Thyroid gland (tissue), 4 donors: ENCODE data around the gene UPB1.

Experiments
- POLR2A ChIP-seq, 2 donors: fragments of 450-650 bp; IDR thresholded peaks; one replicate each; pipeline ENCODE4 v1.6.1; 2017; ENCODE audit warnings: antibody characterized with exemption in 2 of 2, mild to moderate bottlenecking in 2 of 2, moderate library complexity in 1 of 2
- TF ChIP-seq, protein P1 (sequence below), 6 experiments: fragments of 200-600 bp in 3 of 6; fragments of 450-650 bp in 3 of 6; sonication (generic) in 3 of 6; IDR thresholded peaks; one replicate each; pipeline ENCODE4 v1.5.1; 2016 to 2019; ENCODE audit warnings: antibody characterized with exemption in 6 of 6, mild to moderate bottlenecking in 2 of 6, inconsistent platforms in 1 of 6, moderate library complexity in 1 of 6

DNA sequence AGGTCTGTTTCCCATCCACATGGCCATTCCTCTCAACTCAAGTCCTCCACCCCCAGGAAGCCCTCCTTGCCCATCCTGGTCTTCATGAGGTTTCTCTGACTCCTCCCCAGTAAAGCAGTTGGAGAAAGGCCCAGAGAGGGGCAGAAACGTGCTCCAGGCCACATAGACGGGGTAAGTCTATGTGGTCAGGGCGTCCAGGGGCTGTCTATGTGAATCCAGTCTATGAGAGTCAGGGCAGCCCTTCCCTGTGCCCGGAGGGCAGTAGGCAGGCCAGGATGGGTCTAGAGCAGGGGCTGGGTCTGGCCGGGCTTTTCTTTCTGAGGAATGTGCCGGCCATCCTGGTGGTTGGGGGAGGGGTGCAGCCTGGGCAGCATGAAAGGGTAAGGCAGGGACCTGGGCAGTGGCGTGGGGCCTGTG lies 48.1 kb downstream of the UPB1 start:
- TF ChIP-seq, protein P1, sequence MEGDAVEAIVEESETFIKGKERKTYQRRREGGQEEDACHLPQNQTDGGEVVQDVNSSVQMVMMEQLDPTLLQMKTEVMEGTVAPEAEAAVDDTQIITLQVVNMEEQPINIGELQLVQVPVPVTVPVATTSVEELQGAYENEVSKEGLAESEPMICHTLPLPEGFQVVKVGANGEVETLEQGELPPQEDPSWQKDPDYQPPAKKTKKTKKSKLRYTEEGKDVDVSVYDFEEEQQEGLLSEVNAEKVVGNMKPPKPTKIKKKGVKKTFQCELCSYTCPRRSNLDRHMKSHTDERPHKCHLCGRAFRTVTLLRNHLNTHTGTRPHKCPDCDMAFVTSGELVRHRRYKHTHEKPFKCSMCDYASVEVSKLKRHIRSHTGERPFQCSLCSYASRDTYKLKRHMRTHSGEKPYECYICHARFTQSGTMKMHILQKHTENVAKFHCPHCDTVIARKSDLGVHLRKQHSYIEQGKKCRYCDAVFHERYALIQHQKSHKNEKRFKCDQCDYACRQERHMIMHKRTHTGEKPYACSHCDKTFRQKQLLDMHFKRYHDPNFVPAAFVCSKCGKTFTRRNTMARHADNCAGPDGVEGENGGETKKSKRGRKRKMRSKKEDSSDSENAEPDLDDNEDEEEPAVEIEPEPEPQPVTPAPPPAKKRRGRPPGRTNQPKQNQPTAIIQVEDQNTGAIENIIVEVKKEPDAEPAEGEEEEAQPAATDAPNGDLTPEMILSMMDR (IDR thresholded peaks at IDR 0.05) = no peak
- no peak for TF ChIP-seq POLR2A (IDR thresholded peaks at IDR 0.05)
